ENCODE measurements around the gene PLAAT1. TPM values are rescaled to one million over a fixed set of nuclear protein-coding genes. Genes with fewer than 3 reads are reported as not detected.

PLAAT1 gene
- total and polyA plus RNA-seq, 10 of the 15 experiments (the other 5 are each of a cell fraction or from before 2014, with no cell fraction given): not detected

DNA sequence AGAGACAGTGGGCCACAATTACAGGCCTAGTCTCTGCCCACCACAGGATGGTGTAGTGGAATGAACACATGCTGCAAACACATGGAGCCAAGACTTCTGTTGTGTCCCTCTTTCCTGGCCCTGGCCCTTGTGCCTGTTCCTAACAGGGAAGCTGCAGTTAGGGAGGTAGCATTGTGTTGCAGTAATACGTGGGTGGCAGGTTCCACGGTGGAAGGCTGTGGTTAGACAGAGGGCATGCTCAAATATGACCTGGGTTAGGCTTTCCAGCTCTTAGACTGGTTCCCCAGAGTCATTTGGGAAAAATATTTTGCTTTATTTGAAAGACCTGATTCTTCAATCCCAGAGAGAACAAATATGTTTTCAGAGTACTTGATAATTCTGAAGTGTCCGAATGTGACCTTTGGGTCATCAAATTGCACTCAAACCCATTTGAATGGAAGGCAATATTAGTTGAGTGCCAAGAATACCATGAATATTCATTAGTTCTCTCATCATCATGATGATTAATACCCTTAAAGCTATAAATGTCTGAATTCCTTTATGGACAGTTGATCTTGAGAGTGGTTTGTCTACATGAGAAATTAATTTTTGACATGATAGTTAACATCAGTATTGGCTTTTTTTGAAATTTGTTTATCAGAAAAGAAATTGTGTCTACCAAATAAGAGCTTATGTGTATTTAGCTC lies 28.5 kb downstream of the PLAAT1 start:
- no peak overlapping the region for H3K9ac ChIP-seq (ENCODE audit: control insufficient read depth, insufficient read depth, low read length)
- 44% methylated on average over 3 of the region's 3 CpGs for WGBS (ENCODE audit: insufficient coverage, insufficient replicate concordance, low lambda C conversion rate, missing lambda C conversion rate)
- ChIA-PET CTCF (no interaction called here), RAD21 (ENCODE audit: unreplicated experiment) (no interaction called here), SMC1A (ENCODE audit: uncharacterized antibody, unreplicated experiment) (no interaction called here), POLR2A (interaction anchor here (0.6 kb wide), 1 partner anchor 13 kb away, joined by 3 read pairs; no protein-coding TSS in a partner anchor)
- no peaks in the 10 kb centered on the region for H3K4me1 ChIP-seq (ENCODE audit: control insufficient read depth, insufficient read depth, low read length)
- no peak overlapping the region for H2AFZ ChIP-seq (ENCODE audit: control insufficient read depth, low read depth, low read length)
- no peaks in the 10 kb centered on the region for H3K27me3 ChIP-seq (replicated peaks in 1 of 2; ENCODE audit: control insufficient read depth in 2 of 2, insufficient read depth in 2 of 2, low read length in 1 of 2)
- in situ Hi-C loops (cut with MboI): no loop called here
- DNase-seq (ENCODE audit: low read depth, low spot score) (no peak), FAIRE-seq (no peak), ATAC-seq (no peak)
- no peak overlapping the region for H3K27ac ChIP-seq (ENCODE audit: control insufficient read depth, insufficient read depth)
- H3K4me3 ChIP-seq: no peak overlapping the region
- no peaks in the 10 kb centered on the region for H4K20me1 ChIP-seq (ENCODE audit: control insufficient read depth, insufficient read depth)
- no peak overlapping the region for H3K4me2 ChIP-seq (ENCODE audit: control insufficient read depth, insufficient read depth)
- TF ChIP-seq ZNF24 (IDR thresholded peaks at IDR 0.05) (no peak), ASH2L (IDR thresholded peaks at IDR 0.05; ENCODE audit: borderline replicate concordance, low read depth) (no peak), TCF7 (IDR thresholded peaks at IDR 0.05; ENCODE audit: borderline replicate concordance) (no peak), HDGF (IDR thresholded peaks at IDR 0.05) (no peak), KAT2A (conservative IDR thresholded peaks at IDR 0.05; ENCODE audit: control insufficient read depth, low read depth, low read length) (no peak), PAX5 (IDR thresholded peaks at IDR 0.05; ENCODE audit: borderline replicate concordance, low read depth, low read length) (no peak), POLR2A (IDR thresholded peaks at IDR 0.05; ENCODE audit: low read depth, low read length) (no peak), RAD21 (IDR thresholded peaks at IDR 0.05; ENCODE audit: insufficient read depth, low read depth, low read length) (no peak), MTA3 (IDR thresholded peaks at IDR 0.05; ENCODE audit: borderline replicate concordance, low read length) (no peak), CHD4 (IDR thresholded peaks at IDR 0.05) (no peak), RFX5 (IDR thresholded peaks at IDR 0.05; ENCODE audit: low read depth, low read length) (no peak), FOS (IDR thresholded peaks at IDR 0.05; ENCODE audit: borderline replicate concordance, extremely low read depth, insufficient read length) (no peak)
- TF ChIP-seq, protein P1, sequence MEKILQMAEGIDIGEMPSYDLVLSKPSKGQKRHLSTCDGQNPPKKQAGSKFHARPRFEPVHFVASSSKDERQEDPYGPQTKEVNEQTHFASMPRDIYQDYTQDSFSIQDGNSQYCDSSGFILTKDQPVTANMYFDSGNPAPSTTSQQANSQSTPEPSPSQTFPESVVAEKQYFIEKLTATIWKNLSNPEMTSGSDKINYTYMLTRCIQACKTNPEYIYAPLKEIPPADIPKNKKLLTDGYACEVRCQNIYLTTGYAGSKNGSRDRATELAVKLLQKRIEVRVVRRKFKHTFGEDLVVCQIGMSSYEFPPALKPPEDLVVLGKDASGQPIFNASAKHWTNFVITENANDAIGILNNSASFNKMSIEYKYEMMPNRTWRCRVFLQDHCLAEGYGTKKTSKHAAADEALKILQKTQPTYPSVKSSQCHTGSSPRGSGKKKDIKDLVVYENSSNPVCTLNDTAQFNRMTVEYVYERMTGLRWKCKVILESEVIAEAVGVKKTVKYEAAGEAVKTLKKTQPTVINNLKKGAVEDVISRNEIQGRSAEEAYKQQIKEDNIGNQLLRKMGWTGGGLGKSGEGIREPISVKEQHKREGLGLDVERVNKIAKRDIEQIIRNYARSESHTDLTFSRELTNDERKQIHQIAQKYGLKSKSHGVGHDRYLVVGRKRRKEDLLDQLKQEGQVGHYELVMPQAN (conservative IDR thresholded peaks at IDR 0.05): no peak
- TF ChIP-seq, protein P2, sequence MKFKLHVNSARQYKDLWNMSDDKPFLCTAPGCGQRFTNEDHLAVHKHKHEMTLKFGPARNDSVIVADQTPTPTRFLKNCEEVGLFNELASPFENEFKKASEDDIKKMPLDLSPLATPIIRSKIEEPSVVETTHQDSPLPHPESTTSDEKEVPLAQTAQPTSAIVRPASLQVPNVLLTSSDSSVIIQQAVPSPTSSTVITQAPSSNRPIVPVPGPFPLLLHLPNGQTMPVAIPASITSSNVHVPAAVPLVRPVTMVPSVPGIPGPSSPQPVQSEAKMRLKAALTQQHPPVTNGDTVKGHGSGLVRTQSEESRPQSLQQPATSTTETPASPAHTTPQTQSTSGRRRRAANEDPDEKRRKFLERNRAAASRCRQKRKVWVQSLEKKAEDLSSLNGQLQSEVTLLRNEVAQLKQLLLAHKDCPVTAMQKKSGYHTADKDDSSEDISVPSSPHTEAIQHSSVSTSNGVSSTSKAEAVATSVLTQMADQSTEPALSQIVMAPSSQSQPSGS (IDR thresholded peaks at IDR 0.05; ENCODE audit: low read length): no peak
- intact Hi-C loops (cut with micrococcal nuclease; ENCODE audit: unreplicated experiment): no loop called here
- H3K36me3 ChIP-seq (ENCODE audit: control insufficient read depth in 2 of 2, insufficient read depth in 2 of 2, low read length in 1 of 2): no peaks in the 10 kb centered on the region
- no peaks in the 10 kb centered on the region for H3K9me3 ChIP-seq (replicated peaks; ENCODE audit: control insufficient read depth, insufficient read depth, low read length)
- no TSS peak for BruUV-seq (replicated peaks)
- H3K79me2 ChIP-seq (ENCODE audit: control insufficient read depth, insufficient read depth, low read length): no peaks in the 10 kb centered on the region

Measured in GM12878 (cell line).